Purkinje cell (primary cell): ENCODE data around the gene DNM3. TPM values are rescaled to one million over a fixed set of nuclear protein-coding genes. Genes with fewer than 3 reads are reported as not detected.

Experiments
- polyA plus RNA-seq: library from polyadenylated mRNA; unstranded; fragments of >200 nt; fragmentation: Nextera tagmentation; gene quantifications from 2 replicates; pipeline ENCODE4 v1.2.1, GENCODE V29; 2014

Gene DNM3
- polyA plus RNA-seq = 210 and 223 TPM in 2 replicates

DNA sequence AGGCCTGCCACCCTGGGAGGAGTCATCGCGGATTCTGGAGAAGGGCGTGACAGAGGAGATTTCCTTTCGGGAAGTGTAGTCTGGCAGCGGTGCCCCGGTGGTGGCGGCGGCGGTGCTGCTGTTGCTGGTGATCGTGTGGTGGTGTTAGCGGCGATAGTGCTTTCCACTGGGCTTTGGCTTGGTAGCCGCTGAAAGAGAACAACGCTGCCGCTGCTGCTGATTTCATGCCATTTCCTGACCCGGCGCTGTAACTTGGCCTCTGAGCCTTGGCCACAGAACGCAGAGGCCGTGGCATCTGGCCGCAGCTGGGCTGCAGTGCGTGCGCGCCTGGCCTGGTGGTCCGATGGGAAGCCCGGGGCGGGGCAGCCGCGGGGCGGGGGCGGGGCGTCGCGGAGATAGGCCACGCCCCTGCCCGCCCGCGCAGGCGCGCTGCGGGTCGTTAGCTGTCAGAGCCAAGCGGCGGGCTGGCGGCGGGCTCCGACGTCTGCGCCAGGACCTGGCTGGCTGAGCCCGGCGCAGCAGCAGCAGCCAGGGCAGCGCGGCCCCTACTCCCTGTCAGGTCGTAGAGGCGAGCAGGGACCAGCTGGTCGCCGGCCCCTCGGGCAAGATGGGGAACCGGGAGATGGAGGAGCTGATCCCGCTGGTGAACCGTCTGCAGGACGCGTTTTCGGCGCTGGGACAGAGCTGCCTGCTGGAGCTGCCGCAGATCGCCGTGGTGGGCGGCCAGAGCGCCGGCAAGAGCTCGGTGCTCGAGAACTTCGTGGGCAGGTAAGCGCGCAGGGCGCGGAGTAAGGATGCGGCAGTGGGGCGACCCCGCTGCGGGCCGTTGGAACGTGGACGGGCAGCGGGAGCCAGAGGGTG is at the start of gene DNM3:
DNM3 (plus strand) TSS at position 449 of the 861 bp plus-strand sequence; CDS start at position 608, 159 bp downstream.

DNA sequence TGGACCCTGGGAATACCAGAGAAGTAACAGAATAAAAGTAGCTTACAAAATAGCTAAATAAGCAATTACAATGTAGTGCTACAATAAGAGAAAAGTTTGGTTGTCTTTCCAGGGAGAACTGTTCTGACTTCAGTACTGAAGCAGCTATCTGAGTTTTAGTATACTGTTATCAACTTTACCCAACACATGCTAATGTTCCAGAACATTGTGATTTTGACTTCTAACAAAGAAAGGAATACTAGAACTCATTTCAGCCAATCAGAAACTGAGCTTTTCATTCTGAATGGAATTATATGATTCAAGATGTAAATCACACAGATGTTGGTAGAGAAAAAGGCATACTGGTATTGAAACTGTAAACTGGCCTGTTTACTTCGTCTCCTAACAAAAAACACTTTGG is 579.1 kb downstream of the DNM3 start, which contains the start of gene C1orf105:
C1orf105 (plus strand) TSS at position 301 of the 400 bp plus-strand sequence. CDS start 201 bp downstream, outside the sequence.

DNA sequence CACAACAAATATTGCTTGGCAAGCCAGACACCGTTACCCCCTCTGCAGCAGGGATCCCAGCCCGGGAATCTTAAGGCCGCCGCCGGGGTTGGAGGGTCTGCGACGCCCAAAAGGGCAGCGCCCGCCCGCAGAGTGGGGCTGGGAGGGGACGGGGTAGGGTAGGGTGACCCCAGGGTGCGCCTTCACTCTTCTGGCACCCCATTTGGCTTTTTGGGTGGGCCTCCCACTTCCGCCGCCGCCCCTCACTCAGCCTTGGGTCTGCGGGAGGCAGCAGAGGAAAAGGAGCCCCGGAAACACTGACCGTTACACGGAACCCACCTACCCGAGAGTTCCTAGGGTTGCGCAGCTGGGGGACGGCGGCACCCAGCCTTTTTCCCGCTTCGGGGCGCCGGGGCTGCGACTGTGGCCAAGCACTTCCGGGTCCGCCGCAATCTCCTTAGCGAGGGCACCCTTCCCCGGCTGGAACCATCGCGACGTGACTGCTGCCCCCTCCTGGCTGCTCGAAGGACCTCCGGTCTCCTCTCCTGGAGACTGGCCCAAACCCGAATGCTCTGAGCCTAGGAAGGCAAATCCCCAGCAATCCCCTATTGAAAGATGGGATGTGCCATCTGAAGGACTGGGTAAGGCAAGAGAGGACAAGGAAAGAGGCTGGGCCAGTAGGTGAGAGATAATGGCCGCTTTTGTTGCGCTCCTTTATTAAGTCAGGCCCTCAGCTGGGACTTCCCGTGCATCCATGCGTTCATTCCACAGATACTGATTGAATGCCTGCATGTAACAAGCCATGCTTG is 602.6 kb downstream of the DNM3 start, which contains the start of gene PIGC:
PIGC (minus strand) TSS at position 404 of the 788 bp plus-strand sequence. CDS start 1,447 bp downstream, outside the sequence.

Other genes with a start within 250 kb of the DNM3 start
- gene MYOCOS, start 219.3 kb upstream of the DNM3 start, polyA plus RNA-seq = not detected in 2 replicates
- not detected in 2 replicates for gene MYOC, start 188.8 kb upstream of the DNM3 start, polyA plus RNA-seq
- 16.4 and 20.2 TPM in 2 replicates for gene VAMP4, start 99.4 kb upstream of the DNM3 start, polyA plus RNA-seq
- gene METTL13, start 59.8 kb upstream of the DNM3 start, polyA plus RNA-seq = 14.9 and 15.8 TPM in 2 replicates